Tibial nerve (tissue), 4 donors: Measurements from ENCODE around the gene MED13L. TPM values are rescaled to one million over a fixed set of nuclear protein-coding genes. Genes with fewer than 3 reads are reported as not detected.

ENCODE experiments used
- DNase-seq, 2 donors: peaks; one replicate each; pipeline ENCODE4 v3.0.0-alpha.2; 2019; ENCODE audit warnings: low spot score in 2 of 2
- H3K27ac ChIP-seq, 4 donors: fragments of 200-600 bp; sonication (generic) in 3 of 4; one replicate each; pipeline ENCODE4 v1.5.1; 2017 to 2019; ENCODE audit warnings: mild to moderate bottlenecking in 1 of 4
- H3K27me3 ChIP-seq, 2 donors: fragments of 200-600 bp; sonication (generic) in 1 of 2; one replicate each; pipeline versions ENCODE4 v1.5.1 to v1.6.0; 2017 to 2019
- H3K36me3 ChIP-seq, 3 donors: fragments of 200-600 bp; sonication (generic); one replicate each; pipeline ENCODE4 v1.5.1; 2018 to 2019
- H3K4me1 ChIP-seq, 4 donors: fragments of 200-600 bp; sonication (generic) in 3 of 4; one replicate each; pipeline ENCODE4 v1.5.1; 2017 to 2019
- H3K4me3 ChIP-seq, 4 donors: fragments of 200-600 bp; sonication (generic) in 3 of 4; one replicate each; pipeline ENCODE4 v1.5.1; 2017 to 2019; ENCODE audit warnings: mild to moderate bottlenecking in 1 of 4, moderate library complexity in 1 of 4
- H3K9me3 ChIP-seq, 4 donors: fragments of 200-600 bp; sonication (generic) in 3 of 4; one replicate each; pipeline ENCODE4 v1.5.1; 2017 to 2019
- EP300 ChIP-seq, 2 donors: sonication (generic); formaldehyde crosslinking; IDR thresholded peaks; one replicate each; pipeline ENCODE4 v1.6.1; 2017; ENCODE audit warnings: antibody characterized with exemption in 2 of 2, mild to moderate bottlenecking in 1 of 2
- POLR2A ChIP-seq, 2 donors: fragments of 450-650 bp; IDR thresholded peaks; one replicate each; pipeline ENCODE4 v1.6.1; 2017; ENCODE audit warnings: antibody characterized with exemption in 2 of 2, mild to moderate bottlenecking in 2 of 2, moderate library complexity in 2 of 2
- WGBS, 2 donors: methylation state at CpG; one replicate each; pipeline ENCODE4 v1.1.5; 2018; 5-methylcytosine and 5-hydroxymethylcytosine counted together
- total RNA-seq, 4 donors: library from RNA; depleted of rRNA; stranded (reverse); fragments of >200 nt; gene quantifications; one replicate each; pipeline ENCODE4 v1.1.0, GENCODE V29; 2016
- TF ChIP-seq, protein P1 (sequence below), 5 experiments: fragments of 200-600 bp in 3 of 5; fragments of 450-650 bp in 2 of 5; sonication (generic) in 3 of 5; IDR thresholded peaks; one replicate each; pipeline ENCODE4 v1.5.1; 2016 to 2019; ENCODE audit warnings: antibody characterized with exemption in 5 of 5, mild to moderate bottlenecking in 3 of 5, moderate library complexity in 2 of 5

Gene MED13L
- total RNA-seq, 4 donors from 2014 or later, result 138 to 234 (median 218) TPM

DNA sequence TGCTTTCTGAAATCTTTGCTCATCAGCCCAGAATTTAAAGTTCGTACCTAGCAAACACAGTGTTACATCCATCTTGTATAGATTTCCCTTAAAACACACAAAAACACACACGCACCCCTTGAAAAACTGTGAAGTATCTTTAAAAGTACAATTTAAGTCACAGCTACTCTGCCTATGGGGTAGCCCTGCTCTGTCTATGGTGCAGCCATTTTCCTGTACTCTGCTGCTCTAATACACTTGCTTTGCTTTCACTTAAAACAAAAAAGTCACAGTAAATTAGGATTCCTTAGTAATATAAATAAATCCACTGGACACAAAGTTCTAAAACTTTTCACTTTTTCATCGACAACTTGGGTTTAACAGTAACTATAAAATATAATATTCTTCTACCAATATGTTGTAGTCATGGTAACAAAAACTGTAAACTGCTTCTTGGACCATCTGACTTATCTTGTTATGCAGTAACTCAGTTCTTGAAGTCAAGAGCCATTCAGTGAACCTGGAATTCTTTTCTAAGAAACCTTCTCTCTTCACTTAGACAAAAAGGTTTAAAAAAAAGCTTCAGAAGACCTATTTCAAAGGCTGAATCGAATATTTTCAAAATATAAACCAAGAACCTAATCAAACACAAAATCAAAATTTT is 63.5 kb downstream of the MED13L start:
- TF ChIP-seq, protein P1, sequence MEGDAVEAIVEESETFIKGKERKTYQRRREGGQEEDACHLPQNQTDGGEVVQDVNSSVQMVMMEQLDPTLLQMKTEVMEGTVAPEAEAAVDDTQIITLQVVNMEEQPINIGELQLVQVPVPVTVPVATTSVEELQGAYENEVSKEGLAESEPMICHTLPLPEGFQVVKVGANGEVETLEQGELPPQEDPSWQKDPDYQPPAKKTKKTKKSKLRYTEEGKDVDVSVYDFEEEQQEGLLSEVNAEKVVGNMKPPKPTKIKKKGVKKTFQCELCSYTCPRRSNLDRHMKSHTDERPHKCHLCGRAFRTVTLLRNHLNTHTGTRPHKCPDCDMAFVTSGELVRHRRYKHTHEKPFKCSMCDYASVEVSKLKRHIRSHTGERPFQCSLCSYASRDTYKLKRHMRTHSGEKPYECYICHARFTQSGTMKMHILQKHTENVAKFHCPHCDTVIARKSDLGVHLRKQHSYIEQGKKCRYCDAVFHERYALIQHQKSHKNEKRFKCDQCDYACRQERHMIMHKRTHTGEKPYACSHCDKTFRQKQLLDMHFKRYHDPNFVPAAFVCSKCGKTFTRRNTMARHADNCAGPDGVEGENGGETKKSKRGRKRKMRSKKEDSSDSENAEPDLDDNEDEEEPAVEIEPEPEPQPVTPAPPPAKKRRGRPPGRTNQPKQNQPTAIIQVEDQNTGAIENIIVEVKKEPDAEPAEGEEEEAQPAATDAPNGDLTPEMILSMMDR (IDR thresholded peaks at IDR 0.05), result no peak
- TF ChIP-seq POLR2A (IDR thresholded peaks at IDR 0.05), result no peak
- Histone ChIP-seq H3K36me3 (no peaks in the 10 kb centered on the region), H3K4me1 (peaks cover 0 to 99% (median 46%) of the 10 kb centered on the region in 4 donors), H3K4me3 (no peak overlapping the region), H3K9me3 (no peaks in the 10 kb centered on the region), H3K27me3 (no peaks in the 10 kb centered on the region), H3K27ac (no peak overlapping the region)
- DNase-seq, result no peak
- WGBS, 2 donors, result 85 to 90% methylated on average over 4 of the region's 4 CpGs

GRCh38 chr12:116213014-116213413 is 64.5 kb downstream of the MED13L start:
- Histone ChIP-seq H3K4me1 (peaks cover 0 to 93% (median 36%) of the 10 kb centered on the region in 4 donors), H3K9me3 (no peaks in the 10 kb centered on the region), H3K27ac (no peak overlapping the region), H3K27me3 (no peaks in the 10 kb centered on the region), H3K4me3 (no peak overlapping the region), H3K36me3 (no peaks in the 10 kb centered on the region)
- 67 to 72% methylated on average over 4 of the region's 4 CpGs for WGBS, 2 donors
- TF ChIP-seq, protein P1 (IDR thresholded peaks at IDR 0.05), result no peak
- TF ChIP-seq POLR2A (IDR thresholded peaks at IDR 0.05) (no peak), EP300 (IDR thresholded peaks at IDR 0.05) (no peak)
- no peak for DNase-seq

GRCh38 chr12:116210762-116211161 is 66.7 kb downstream of the MED13L start:
- H3K27ac ChIP-seq, result no peak overlapping the region
- no peaks in the 10 kb centered on the region for H3K27me3 ChIP-seq
- H3K4me1 ChIP-seq, result peaks cover 0 to 80% (median 28%) of the 10 kb centered on the region in 4 donors
- H3K4me3 ChIP-seq, result no peak overlapping the region
- H3K9me3 ChIP-seq, result no peaks in the 10 kb centered on the region
- WGBS, 2 donors, result 78 to 79% methylated on average over 4 of the region's 4 CpGs
- no peaks in the 10 kb centered on the region for H3K36me3 ChIP-seq
- TF ChIP-seq EP300 (IDR thresholded peaks at IDR 0.05) (no peak), POLR2A (IDR thresholded peaks at IDR 0.05) (no peak)
- TF ChIP-seq, protein P1 (IDR thresholded peaks at IDR 0.05), result no peak
- DNase-seq, result no peak

- Histone ChIP-seq H3K27ac (no peak overlapping the region), H3K4me3 (no peak overlapping the region), H3K36me3 (no peaks in the 10 kb centered on the region), H3K4me1 (peaks cover 0 to 74% (median 25%) of the 10 kb centered on the region in 4 donors), H3K9me3 (no peaks in the 10 kb centered on the region), H3K27me3 (no peaks in the 10 kb centered on the region)
- TF ChIP-seq EP300 (IDR thresholded peaks at IDR 0.05) (no peak), POLR2A (IDR thresholded peaks at IDR 0.05) (no peak)
- TF ChIP-seq, protein P1 (IDR thresholded peaks at IDR 0.05), result no peak
- DNase-seq, result no peak
- 65 to 75% methylated on average over 5 of the region's 5 CpGs for whole genome bisulfite sequencing, 2 donors
Observed at GRCh38 chr12:116210131-116210530, 67.4 kb downstream of the MED13L start.

GRCh38 chr12:116209503-116209902 is 68.0 kb downstream of the MED13L start:
- no peak for DNase-seq
- no peak overlapping the region for H3K27ac ChIP-seq
- WGBS, 2 donors, result 77 to 84% methylated on average over 2 of the region's 2 CpGs
- no peak for TF ChIP-seq EP300 (IDR thresholded peaks at IDR 0.05)
- TF ChIP-seq, protein P1 (IDR thresholded peaks at IDR 0.05), result no peak
- TF ChIP-seq POLR2A (IDR thresholded peaks at IDR 0.05), result no peak
- H3K4me1 ChIP-seq, result peaks cover 0 to 70% (median 20%) of the 10 kb centered on the region in 4 donors
- no peaks in the 10 kb centered on the region for H3K27me3 ChIP-seq
- H3K4me3 ChIP-seq, result no peak overlapping the region
- H3K9me3 ChIP-seq, result no peaks in the 10 kb centered on the region
- no peaks in the 10 kb centered on the region for H3K36me3 ChIP-seq
